ENCODE data around the gene CACNA1H. TPM values are rescaled to one million over a fixed set of nuclear protein-coding genes. Genes with fewer than 3 reads are reported as not detected.

CACNA1H gene
- total RNA-seq, 5 donors from 2014 or later (not counting 1 experiment from before 2014, with no cell fraction given): 3.4 to 8.2 (median 4.8) TPM

- Mint-ChIP-seq H3K36me3 (no peaks in the 10 kb centered on the region), H3K4me1 (peaks cover 4 to 5% (median 5%) of the 10 kb centered on the region in 3 donors), H3K4me3 (peak overlapping the region in 2 of 3 donors; percentile 47 to 62), H3K27ac (no peak overlapping the region), H3K27me3 (peaks cover 19 to 31% of the 10 kb centered on the region in 2 donors), H3K9me3 (no peaks in the 10 kb centered on the region)
- Histone ChIP-seq H3K4me3 (ENCODE audit: control insufficient read depth in 1 of 2, extremely low read depth in 1 of 2, low read length in 1 of 2) (no peak overlapping the region), H3K27me3 (replicated peaks in 1 of 2; ENCODE audit: control insufficient read depth in 2 of 2, extremely low read depth in 1 of 2, insufficient read depth in 2 of 2, low read length in 1 of 2) (peaks cover 0 to 75% of the 10 kb centered on the region in 2 experiments), H3K36me3 (ENCODE audit: control insufficient read depth in 2 of 2, extremely low read depth in 1 of 2, insufficient read depth in 1 of 2, low read length in 1 of 2) (no peaks in the 10 kb centered on the region), H3K4me1 (ENCODE audit: control insufficient read depth in 1 of 2, extremely low read depth in 1 of 2, insufficient read depth in 2 of 2, low read length in 2 of 2) (peaks cover 0 to 10% of the 10 kb centered on the region in 2 experiments), H3K27ac (ENCODE audit: low read length) (no peak overlapping the region), H3K9me3 (no peaks in the 10 kb centered on the region)
- peak in 1 of 4 experiments; percentile 34 for ATAC-seq (replicated peaks in 1 of 4)
- ChIA-PET POLR2A (no interaction called here), CTCF (no interaction called here)
- 22% methylated on average over 34 of the region's 42 CpGs for WGBS (ENCODE audit: insufficient coverage)
- peak in 1 of 35 experiments; percentile 10 for DNase-seq
Observed at GRCh38 chr16:1258906-1259759, 106.2 kb downstream of the CACNA1H start.

- Mint-ChIP-seq H3K36me3 (no peaks in the 10 kb centered on the region), H3K4me3 (no peak overlapping the region), H3K27ac (no peak overlapping the region), H3K9me3 (peaks cover 0 to 3% (median 0%) of the 10 kb centered on the region in 3 donors), H3K27me3 (peaks cover 19 to 31% of the 10 kb centered on the region in 2 donors), H3K4me1 (peaks cover 4 to 5% (median 5%) of the 10 kb centered on the region in 3 donors)
- Histone ChIP-seq H3K4me3 (ENCODE audit: control insufficient read depth in 1 of 2, extremely low read depth in 1 of 2, low read length in 1 of 2) (no peak overlapping the region), H3K9me3 (no peaks in the 10 kb centered on the region), H3K36me3 (ENCODE audit: control insufficient read depth in 2 of 2, extremely low read depth in 1 of 2, insufficient read depth in 1 of 2, low read length in 1 of 2) (no peaks in the 10 kb centered on the region), H3K27ac (ENCODE audit: low read length) (no peak overlapping the region), H3K27me3 (replicated peaks in 1 of 2; ENCODE audit: control insufficient read depth in 2 of 2, extremely low read depth in 1 of 2, insufficient read depth in 2 of 2, low read length in 1 of 2) (peaks cover 0 to 75% of the 10 kb centered on the region in 2 experiments), H3K4me1 (ENCODE audit: control insufficient read depth in 1 of 2, extremely low read depth in 1 of 2, insufficient read depth in 2 of 2, low read length in 2 of 2) (peaks cover 0 to 10% of the 10 kb centered on the region in 2 experiments)
- DNase-seq (no peak), ATAC-seq (replicated peaks in 1 of 4) (no peak)
- ChIA-PET CTCF (no interaction called here), POLR2A (no interaction called here)
- 33% methylated on average over 1 of the region's 11 CpGs for WGBS (ENCODE audit: insufficient coverage)
Observed at GRCh38 chr16:1259760-1260068, 106.8 kb downstream of the CACNA1H start.

- Mint-ChIP-seq H3K4me3 (no peak overlapping the region), H3K27ac (no peak overlapping the region), H3K36me3 (no peaks in the 10 kb centered on the region), H3K27me3 (peaks cover 18 to 31% of the 10 kb centered on the region in 2 donors), H3K4me1 (peaks cover 4 to 5% (median 5%) of the 10 kb centered on the region in 3 donors), H3K9me3 (peaks cover 0 to 4% (median 0%) of the 10 kb centered on the region in 3 donors)
- ATAC-seq (replicated peaks in 1 of 4): no peak
- 75% methylated on average over 36 of the region's 36 CpGs for WGBS (ENCODE audit: insufficient coverage)
- POLR2A ChIA-PET: no interaction called here
- CTCF ChIA-PET: no interaction called here
- no peak overlapping the region for H3K27ac ChIP-seq (ENCODE audit: low read length)
- H3K27me3 ChIP-seq (replicated peaks in 1 of 2; ENCODE audit: control insufficient read depth in 2 of 2, extremely low read depth in 1 of 2, insufficient read depth in 2 of 2, low read length in 1 of 2): peaks cover 0 to 75% of the 10 kb centered on the region in 2 experiments
- H3K36me3 ChIP-seq (ENCODE audit: control insufficient read depth in 2 of 2, extremely low read depth in 1 of 2, insufficient read depth in 1 of 2, low read length in 1 of 2): no peaks in the 10 kb centered on the region
- H3K9me3 ChIP-seq: no peaks in the 10 kb centered on the region
- H3K4me3 ChIP-seq (ENCODE audit: control insufficient read depth in 1 of 2, extremely low read depth in 1 of 2, low read length in 1 of 2): no peak overlapping the region
- peaks cover 0 to 10% of the 10 kb centered on the region in 2 experiments for H3K4me1 ChIP-seq (ENCODE audit: control insufficient read depth in 1 of 2, extremely low read depth in 1 of 2, insufficient read depth in 2 of 2, low read length in 2 of 2)
- DNase-seq: no peak
Observed at GRCh38 chr16:1260101-1260680, 107.3 kb downstream of the CACNA1H start.

- DNase-seq (no peak), ATAC-seq (replicated peaks in 1 of 4) (peak in 1 of 4 experiments; percentile 34)
- H3K27ac ChIP-seq (ENCODE audit: low read length): no peak overlapping the region
- Mint-ChIP-seq H3K36me3 (no peaks in the 10 kb centered on the region), H3K27me3 (peaks cover 16 to 31% of the 10 kb centered on the region in 2 donors), H3K4me3 (no peak overlapping the region), H3K9me3 (peaks cover 0 to 4% (median 0%) of the 10 kb centered on the region in 3 donors), H3K4me1 (peaks cover 4 to 5% (median 5%) of the 10 kb centered on the region in 3 donors), H3K27ac (no peak overlapping the region)
- CTCF ChIA-PET: no interaction called here
- WGBS (ENCODE audit: insufficient coverage): 10% methylated on average over 26 of the region's 47 CpGs
- peaks cover 0 to 73% of the 10 kb centered on the region in 2 experiments for H3K27me3 ChIP-seq (replicated peaks in 1 of 2; ENCODE audit: control insufficient read depth in 2 of 2, extremely low read depth in 1 of 2, insufficient read depth in 2 of 2, low read length in 1 of 2)
- no peaks in the 10 kb centered on the region for H3K36me3 ChIP-seq (ENCODE audit: control insufficient read depth in 2 of 2, extremely low read depth in 1 of 2, insufficient read depth in 1 of 2, low read length in 1 of 2)
- H3K4me3 ChIP-seq (ENCODE audit: control insufficient read depth in 1 of 2, extremely low read depth in 1 of 2, low read length in 1 of 2): no peak overlapping the region
- no peaks in the 10 kb centered on the region for H3K9me3 ChIP-seq
- peaks cover 0 to 10% of the 10 kb centered on the region in 2 experiments for H3K4me1 ChIP-seq (ENCODE audit: control insufficient read depth in 1 of 2, extremely low read depth in 1 of 2, insufficient read depth in 2 of 2, low read length in 2 of 2)
- POLR2A ChIA-PET: no interaction called here
Observed at GRCh38 chr16:1261131-1261892, 108.4 kb downstream of the CACNA1H start.

- H3K36me3 Mint-ChIP-seq: no peaks in the 10 kb centered on the region
- H3K9me3 ChIP-seq: no peaks in the 10 kb centered on the region
- H3K36me3 ChIP-seq (ENCODE audit: control insufficient read depth in 2 of 2, extremely low read depth in 1 of 2, insufficient read depth in 1 of 2, low read length in 1 of 2): no peaks in the 10 kb centered on the region
- H3K4me1 Mint-ChIP-seq: peaks cover 4 to 5% (median 5%) of the 10 kb centered on the region in 3 donors
- DNase-seq (no peak), ATAC-seq (replicated peaks in 1 of 4) (no peak)
- H3K4me3 Mint-ChIP-seq: no peak overlapping the region
- CTCF ChIA-PET: no interaction called here
- peaks cover 10 to 27% of the 10 kb centered on the region in 2 donors for H3K27me3 Mint-ChIP-seq
- POLR2A ChIA-PET: no interaction called here
- peaks cover 0 to 10% of the 10 kb centered on the region in 2 experiments for H3K4me1 ChIP-seq (ENCODE audit: control insufficient read depth in 1 of 2, extremely low read depth in 1 of 2, insufficient read depth in 2 of 2, low read length in 2 of 2)
- no peak overlapping the region for H3K27ac ChIP-seq (ENCODE audit: low read length)
- peaks cover 0 to 67% of the 10 kb centered on the region in 2 experiments for H3K27me3 ChIP-seq (replicated peaks in 1 of 2; ENCODE audit: control insufficient read depth in 2 of 2, extremely low read depth in 1 of 2, insufficient read depth in 2 of 2, low read length in 1 of 2)
- peaks cover 0 to 4% (median 0%) of the 10 kb centered on the region in 3 donors for H3K9me3 Mint-ChIP-seq
- 88% methylated on average over 18 of the region's 32 CpGs for WGBS (ENCODE audit: insufficient coverage)
- H3K27ac Mint-ChIP-seq: no peak overlapping the region
- no peak overlapping the region for H3K4me3 ChIP-seq (ENCODE audit: control insufficient read depth in 1 of 2, extremely low read depth in 1 of 2, low read length in 1 of 2)
Observed at GRCh38 chr16:1262210-1262845, 109.4 kb downstream of the CACNA1H start.

- H3K27me3 Mint-ChIP-seq: peaks cover 9 to 27% of the 10 kb centered on the region in 2 donors
- ChIA-PET CTCF (no interaction called here), POLR2A (no interaction called here)
- no peaks in the 10 kb centered on the region for H3K9me3 ChIP-seq
- no peaks in the 10 kb centered on the region for H3K36me3 Mint-ChIP-seq
- DNase-seq (no peak), ATAC-seq (replicated peaks in 1 of 4) (no peak)
- no peak overlapping the region for H3K4me3 Mint-ChIP-seq
- peaks cover 4 to 5% (median 5%) of the 10 kb centered on the region in 3 donors for H3K4me1 Mint-ChIP-seq
- peaks cover 0 to 62% of the 10 kb centered on the region in 2 experiments for H3K27me3 ChIP-seq (replicated peaks in 1 of 2; ENCODE audit: control insufficient read depth in 2 of 2, extremely low read depth in 1 of 2, insufficient read depth in 2 of 2, low read length in 1 of 2)
- H3K9me3 Mint-ChIP-seq: peaks cover 0 to 4% (median 0%) of the 10 kb centered on the region in 3 donors
- no peak overlapping the region for H3K4me3 ChIP-seq (ENCODE audit: control insufficient read depth in 1 of 2, extremely low read depth in 1 of 2, low read length in 1 of 2)
- 83% methylated on average over 4 of the region's 9 CpGs for WGBS (ENCODE audit: insufficient coverage)
- H3K27ac Mint-ChIP-seq: no peak overlapping the region
- H3K27ac ChIP-seq (ENCODE audit: low read length): no peak overlapping the region
- H3K4me1 ChIP-seq (ENCODE audit: control insufficient read depth in 1 of 2, extremely low read depth in 1 of 2, insufficient read depth in 2 of 2, low read length in 2 of 2): peaks cover 0 to 10% of the 10 kb centered on the region in 2 experiments
- H3K36me3 ChIP-seq (ENCODE audit: control insufficient read depth in 2 of 2, extremely low read depth in 1 of 2, insufficient read depth in 1 of 2, low read length in 1 of 2): no peaks in the 10 kb centered on the region
Observed at GRCh38 chr16:1262846-1263221, 109.9 kb downstream of the CACNA1H start.
